Tibial nerve (tissue), 4 donors: ENCODE data around the gene NEDD4L.

Experiments
- CTCF ChIP-seq, 5 experiments: fragments of 200-600 bp in 3 of 5; fragments of 450-650 bp in 2 of 5; sonication (generic) in 3 of 5; IDR thresholded peaks; one replicate each; pipeline ENCODE4 v1.5.1; 2016 to 2019; ENCODE audit warnings: antibody characterized with exemption in 5 of 5, mild to moderate bottlenecking in 3 of 5, moderate library complexity in 2 of 5
- EP300 ChIP-seq, 2 donors: sonication (generic); formaldehyde crosslinking; IDR thresholded peaks; one replicate each; pipeline ENCODE4 v1.6.1; 2017; ENCODE audit warnings: antibody characterized with exemption in 2 of 2, mild to moderate bottlenecking in 1 of 2
- POLR2A ChIP-seq, 2 donors: fragments of 450-650 bp; IDR thresholded peaks; one replicate each; pipeline ENCODE4 v1.6.1; 2017; ENCODE audit warnings: antibody characterized with exemption in 2 of 2, mild to moderate bottlenecking in 2 of 2, moderate library complexity in 2 of 2

GRCh38 chr18:58143386-58143785, 99.4 kb downstream of the NEDD4L start:
- TF ChIP-seq CTCF (IDR thresholded peaks at IDR 0.05) (no peak), EP300 (IDR thresholded peaks at IDR 0.05) (no peak), POLR2A (IDR thresholded peaks at IDR 0.05) (no peak)
